Endothelial cell (in vitro differentiated cells): ENCODE measurements around the gene NAT8L. TPM values are rescaled to one million over a fixed set of nuclear protein-coding genes. Genes with fewer than 3 reads are reported as not detected.

Experiments
- DNase-seq: peaks from one replicate; pipeline ENCODE4 v3.0.0; 2021; ENCODE audit warnings: low spot score
- H3K27ac Mint-ChIP-seq: one replicate; pipeline ENCODE4 v1.8.0; 2021; ENCODE audit warnings: mixed read lengths, inconsistent platforms; ENCODE audit not compliant: unreplicated experiment
- H3K27me3 Mint-ChIP-seq: one replicate; pipeline ENCODE4 v1.8.0; 2021; ENCODE audit warnings: mild to moderate bottlenecking, moderate library complexity, mixed read lengths, inconsistent platforms; ENCODE audit not compliant: unreplicated experiment
- H3K36me3 Mint-ChIP-seq: one replicate; pipeline ENCODE4 v1.8.0; 2021; ENCODE audit warnings: mild to moderate bottlenecking, low read depth, mixed read lengths, inconsistent platforms; ENCODE audit not compliant: unreplicated experiment
- H3K4me1 Mint-ChIP-seq: one replicate; pipeline ENCODE4 v1.8.0; 2021; ENCODE audit warnings: mild to moderate bottlenecking, mixed read lengths, inconsistent platforms; ENCODE audit not compliant: unreplicated experiment
- H3K4me3 Mint-ChIP-seq: one replicate; pipeline ENCODE4 v1.8.0; 2021; ENCODE audit warnings: mild to moderate bottlenecking, mixed read lengths, inconsistent platforms; ENCODE audit not compliant: unreplicated experiment
- H3K9me3 Mint-ChIP-seq: one replicate; pipeline ENCODE4 v1.8.0; 2021; ENCODE audit warnings: mixed read lengths, inconsistent platforms; ENCODE audit not compliant: unreplicated experiment
- total RNA-seq: library from RNA; stranded (reverse); fragmentation: NEBNext Ultra II Directional; extraction: Animal tissue kit (Norgen Biotek cat#: 25700); gene quantifications from one replicate; pipeline ENCODE4 v1.2.1, GENCODE V29; 2021; ENCODE audit not compliant: unreplicated experiment
- TF ChIP-seq, protein P1 (sequence below): fragments of 200-600 bp; sonication (generic); IDR thresholded peaks from one replicate; pipeline ENCODE4 v1.5.0; 2021; ENCODE audit warnings: antibody characterized with exemption; ENCODE audit not compliant: unreplicated experiment

The NAT8L gene
- total RNA-seq, 1 donor from 2014 or later: 0.36 TPM

GRCh38 chr4:2040391-2041238 lies 18.5 kb upstream of the NAT8L start:
- TF ChIP-seq, protein P1, sequence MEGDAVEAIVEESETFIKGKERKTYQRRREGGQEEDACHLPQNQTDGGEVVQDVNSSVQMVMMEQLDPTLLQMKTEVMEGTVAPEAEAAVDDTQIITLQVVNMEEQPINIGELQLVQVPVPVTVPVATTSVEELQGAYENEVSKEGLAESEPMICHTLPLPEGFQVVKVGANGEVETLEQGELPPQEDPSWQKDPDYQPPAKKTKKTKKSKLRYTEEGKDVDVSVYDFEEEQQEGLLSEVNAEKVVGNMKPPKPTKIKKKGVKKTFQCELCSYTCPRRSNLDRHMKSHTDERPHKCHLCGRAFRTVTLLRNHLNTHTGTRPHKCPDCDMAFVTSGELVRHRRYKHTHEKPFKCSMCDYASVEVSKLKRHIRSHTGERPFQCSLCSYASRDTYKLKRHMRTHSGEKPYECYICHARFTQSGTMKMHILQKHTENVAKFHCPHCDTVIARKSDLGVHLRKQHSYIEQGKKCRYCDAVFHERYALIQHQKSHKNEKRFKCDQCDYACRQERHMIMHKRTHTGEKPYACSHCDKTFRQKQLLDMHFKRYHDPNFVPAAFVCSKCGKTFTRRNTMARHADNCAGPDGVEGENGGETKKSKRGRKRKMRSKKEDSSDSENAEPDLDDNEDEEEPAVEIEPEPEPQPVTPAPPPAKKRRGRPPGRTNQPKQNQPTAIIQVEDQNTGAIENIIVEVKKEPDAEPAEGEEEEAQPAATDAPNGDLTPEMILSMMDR: no peak
- H3K4me1 Mint-ChIP-seq: no peaks in the 10 kb centered on the region
- no peaks in the 10 kb centered on the region for H3K9me3 Mint-ChIP-seq
- no peak overlapping the region for H3K4me3 Mint-ChIP-seq
- H3K27ac Mint-ChIP-seq: no peak overlapping the region
- no peak for DNase-seq
- peaks cover 4% of the 10 kb centered on the region for H3K36me3 Mint-ChIP-seq
- H3K27me3 Mint-ChIP-seq: peaks cover 5% of the 10 kb centered on the region

GRCh38 chr4:2041239-2042130 lies 17.6 kb upstream of the NAT8L start:
- Mint-ChIP-seq H3K36me3 (peaks cover 4% of the 10 kb centered on the region), H3K4me1 (no peaks in the 10 kb centered on the region), H3K27ac (no peak overlapping the region), H3K27me3 (peaks cover 5% of the 10 kb centered on the region), H3K4me3 (peak overlapping the region; percentile 85), H3K9me3 (no peaks in the 10 kb centered on the region)
- TF ChIP-seq, protein P1: no peak
- peak; percentile 75 for DNase-seq

GRCh38 chr4:2042204-2042946 lies 16.8 kb upstream of the NAT8L start:
- Mint-ChIP-seq H3K27me3 (peaks cover 5% of the 10 kb centered on the region), H3K4me1 (no peaks in the 10 kb centered on the region), H3K36me3 (peaks cover 4% of the 10 kb centered on the region), H3K4me3 (peak overlapping the region; percentile 85), H3K27ac (no peak overlapping the region), H3K9me3 (no peaks in the 10 kb centered on the region)
- peak; percentile 34 for DNase-seq
- TF ChIP-seq, protein P1: no peak

DNA sequence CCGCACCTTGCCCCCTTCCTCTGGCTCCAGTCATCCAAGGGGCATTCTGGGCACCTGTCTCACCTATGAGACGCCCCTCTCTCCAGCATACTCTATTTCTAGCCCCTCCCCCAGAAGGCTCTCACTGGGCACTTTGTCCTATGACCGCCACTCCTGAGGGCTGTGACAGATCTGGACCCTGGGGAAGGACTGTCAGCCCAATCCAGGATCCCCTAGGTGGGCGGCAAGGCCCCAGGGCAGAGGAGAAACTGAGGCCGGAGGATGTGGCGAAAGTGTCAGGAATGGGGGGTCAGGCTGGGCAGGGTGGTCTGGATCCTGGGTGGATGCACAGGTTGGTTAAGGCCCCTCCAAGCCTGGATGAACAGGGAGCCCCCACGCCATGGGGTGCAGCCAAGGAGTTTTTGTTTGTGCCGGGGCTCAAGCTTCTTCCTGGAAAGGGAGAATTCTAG lies 16.2 kb upstream of the NAT8L start:
- Mint-ChIP-seq H3K4me3 (peak overlapping the region; percentile 85), H3K9me3 (no peaks in the 10 kb centered on the region), H3K27me3 (peaks cover 5% of the 10 kb centered on the region), H3K27ac (no peak overlapping the region), H3K4me1 (no peaks in the 10 kb centered on the region), H3K36me3 (peaks cover 4% of the 10 kb centered on the region)
- TF ChIP-seq, protein P1: no peak
- DNase-seq: no peak
